HEK293 (cell line): Measurements from ENCODE around the gene MIS12.

Experiments used
- CTCF ChIA-PET: fragments of 350-600 bp; formaldehyde crosslinking; extraction: SDS; loops from one replicate; lab custom pipeline; 2021; ENCODE audit warnings: antibody characterized with exemption; lab: Yijun Ruan, JAX
- POLR2A ChIA-PET: fragments of 300-600 bp; formaldehyde crosslinking; extraction: SDS; loops from one replicate; lab custom pipeline; 2020; ENCODE audit warnings: antibody characterized with exemption, inconsistent platforms; lab: Yijun Ruan, JAX
- H3K27ac ChIP-seq: fragments of 200-500 bp; sonication (Bioruptor generic); 2 replicates; pipeline ENCODE4 v1.5.1; 2014; ENCODE audit warnings: low read depth, low read length, control low read depth, inconsistent platforms; ENCODE audit errors: extremely low read depth
- H3K36me3 ChIP-seq, 2 experiments: fragments of 200-500 bp in 1 of 2; sonication (Bioruptor generic) in 1 of 2; 1 replicate in 1 of 2; 2 replicates in 1 of 2; pipeline ENCODE4 v1.5.1; 2014 to 2017; ENCODE audit warnings: inconsistent platforms in 2 of 2, low read length in 2 of 2; ENCODE audit not compliant: control insufficient read depth in 2 of 2, insufficient read depth in 1 of 2
- H3K4me1 ChIP-seq: fragments of 200-500 bp; sonication (Bioruptor generic); 2 replicates; pipeline ENCODE4 v1.5.1; 2014; ENCODE audit warnings: mild to moderate bottlenecking, low read length, inconsistent platforms; ENCODE audit not compliant: control insufficient read depth, insufficient read depth
- H3K4me3 ChIP-seq: 2 replicates; pipeline ENCODE4 v1.5.1; 2011; ENCODE audit warnings: low read depth, mild to moderate bottlenecking, control low read depth, low read length, moderate library complexity
- H3K9me3 ChIP-seq: fragments of 200-500 bp; sonication (Bioruptor generic); 2 replicates; pipeline ENCODE4 v1.5.1; 2014; ENCODE audit warnings: low read depth, low read length, inconsistent platforms; ENCODE audit not compliant: control insufficient read depth, insufficient read depth
- KLF9 ChIP-seq: fragments of 450-650 bp; formaldehyde crosslinking; IDR thresholded peaks from 2 replicates; pipeline ENCODE4 v1.5.1; 2016; ENCODE audit warnings: missing biosample characterization, missing genetic modification characterization, low read depth
- PRDM1 ChIP-seq: fragments of 450-650 bp; formaldehyde crosslinking; IDR thresholded peaks from 2 replicates; pipeline ENCODE4; 2016; ENCODE audit warnings: missing biosample characterization, missing genetic modification characterization
- PRDM10 ChIP-seq: fragments of 450-650 bp; formaldehyde crosslinking; IDR thresholded peaks from 2 replicates; pipeline ENCODE4 v1.5.1; 2016; ENCODE audit warnings: missing biosample characterization, missing genetic modification characterization
- TCF7L2 ChIP-seq: IDR thresholded peaks from 2 replicates; pipeline ENCODE4 v1.6.1; 2011; ENCODE audit warnings: low read depth, mild to moderate bottlenecking, inconsistent platforms, low read length, moderate library complexity, borderline replicate concordance
- ZBTB17 ChIP-seq: fragments of 450-650 bp; formaldehyde crosslinking; IDR thresholded peaks from 2 replicates; pipeline ENCODE4 v1.5.1; 2016; ENCODE audit warnings: missing biosample characterization, missing genetic modification characterization
- ZBTB20 ChIP-seq: fragments of 450-650 bp; formaldehyde crosslinking; IDR thresholded peaks from 2 replicates; pipeline ENCODE4 v1.5.1; 2016; ENCODE audit warnings: missing biosample characterization, missing genetic modification characterization
- ZBTB6 ChIP-seq: fragments of 450-650 bp; formaldehyde crosslinking; IDR thresholded peaks from 2 replicates; pipeline ENCODE4 v1.5.1; 2017; ENCODE audit warnings: missing biosample characterization, missing genetic modification characterization
- ZNF211 ChIP-seq: fragments of 450-650 bp; formaldehyde crosslinking; IDR thresholded peaks from 2 replicates; pipeline ENCODE4 v1.5.1; 2016; ENCODE audit warnings: low read depth, missing biosample characterization, missing genetic modification characterization
- ZNF221 ChIP-seq: fragments of 450-650 bp; formaldehyde crosslinking; IDR thresholded peaks from 2 replicates; pipeline ENCODE4 v1.5.1; 2017; ENCODE audit warnings: missing biosample characterization, missing genetic modification characterization, borderline replicate concordance
- ZNF23 ChIP-seq: fragments of 450-650 bp; formaldehyde crosslinking; IDR thresholded peaks from 2 replicates; pipeline ENCODE4 v1.5.1; 2016; ENCODE audit warnings: missing biosample characterization, missing genetic modification characterization, borderline replicate concordance
- ZNF366 ChIP-seq: fragments of 450-650 bp; formaldehyde crosslinking; conservative IDR thresholded peaks from 2 replicates; pipeline ENCODE4 v1.5.1; 2016; ENCODE audit warnings: missing biosample characterization, missing genetic modification characterization
- ZNF394 ChIP-seq: fragments of 450-650 bp; formaldehyde crosslinking; IDR thresholded peaks from 2 replicates; pipeline ENCODE4 v1.5.1; 2016; ENCODE audit warnings: missing biosample characterization, missing genetic modification characterization, mild to moderate bottlenecking, moderate library complexity, borderline replicate concordance
- ZNF544 ChIP-seq: fragments of 450-650 bp; formaldehyde crosslinking; IDR thresholded peaks from 2 replicates; pipeline ENCODE4 v1.5.0; 2017; ENCODE audit warnings: missing biosample characterization, missing genetic modification characterization
- ZNF571 ChIP-seq: fragments of 450-650 bp; formaldehyde crosslinking; IDR thresholded peaks from 2 replicates; pipeline ENCODE4 v1.5.0; 2017; ENCODE audit warnings: missing biosample characterization, missing genetic modification characterization
- ZNF830 ChIP-seq: fragments of 450-650 bp; IDR thresholded peaks from 2 replicates; pipeline ENCODE4 v1.5.0; 2018; ENCODE audit warnings: missing biosample characterization, missing genetic modification characterization, low read depth, mild to moderate bottlenecking, moderate library complexity
- ZSCAN16 ChIP-seq: fragments of 450-650 bp; formaldehyde crosslinking; IDR thresholded peaks from 2 replicates; pipeline ENCODE4 v1.5.1; 2016; ENCODE audit warnings: missing biosample characterization, missing genetic modification characterization
- TF ChIP-seq, protein P1 (sequence below): fragments of 450-650 bp; IDR thresholded peaks from 2 replicates; pipeline ENCODE4 v1.5.1; 2018; ENCODE audit warnings: missing biosample characterization, missing genetic modification characterization
- TF ChIP-seq, protein P2 (sequence below): fragments of 450-650 bp; formaldehyde crosslinking; IDR thresholded peaks from 2 replicates; pipeline ENCODE4 v1.5.1; 2016; ENCODE audit warnings: missing biosample characterization, missing genetic modification characterization
- TF ChIP-seq, protein P3 (sequence below): fragments of 450-650 bp; formaldehyde crosslinking; IDR thresholded peaks from 2 replicates; pipeline ENCODE4 v1.5.1; 2016; ENCODE audit warnings: missing biosample characterization, missing genetic modification characterization

Gene MIS12

GRCh38 chr17:5439446-5439764, 47.0 kb upstream of the MIS12 start:
- Histone ChIP-seq H3K4me1 (no peaks in the 10 kb centered on the region), H3K9me3 (no peaks in the 10 kb centered on the region), H3K36me3 (peaks cover 27 to 67% of the 10 kb centered on the region in 2 experiments), H3K4me3 (peak overlapping the region; percentile 10)
- TF ChIP-seq PRDM1 (tag by site-specific recombination) (0 out of 2 replicates have a peak, but pooled peaks have one; percentile 1), ZNF571 (tag by site-specific recombination) (no peak), ZSCAN16 (peak; percentile 94), ZNF544 (tag by site-specific recombination) (no peak), KLF9 (tag by site-specific recombination) (no peak), TCF7L2 (no peak), ZNF394 (tag by site-specific recombination) (no peak), ZNF221 (tag by site-specific recombination) (no peak), ZBTB6 (no peak), ZNF830 (tag by site-specific recombination) (no peak), ZBTB17 (tag by site-specific recombination) (0 out of 2 replicates have a peak, but pooled peaks have one; percentile 6), ZNF211 (no peak), ZNF23 (tag by site-specific recombination) (no peak), ZBTB20 (no peak), PRDM10 (tag by site-specific recombination) (0 out of 2 replicates have a peak, but pooled peaks have one; percentile 3), ZNF366 (tag by site-specific recombination) (no peak)
- TF ChIP-seq, protein P1, sequence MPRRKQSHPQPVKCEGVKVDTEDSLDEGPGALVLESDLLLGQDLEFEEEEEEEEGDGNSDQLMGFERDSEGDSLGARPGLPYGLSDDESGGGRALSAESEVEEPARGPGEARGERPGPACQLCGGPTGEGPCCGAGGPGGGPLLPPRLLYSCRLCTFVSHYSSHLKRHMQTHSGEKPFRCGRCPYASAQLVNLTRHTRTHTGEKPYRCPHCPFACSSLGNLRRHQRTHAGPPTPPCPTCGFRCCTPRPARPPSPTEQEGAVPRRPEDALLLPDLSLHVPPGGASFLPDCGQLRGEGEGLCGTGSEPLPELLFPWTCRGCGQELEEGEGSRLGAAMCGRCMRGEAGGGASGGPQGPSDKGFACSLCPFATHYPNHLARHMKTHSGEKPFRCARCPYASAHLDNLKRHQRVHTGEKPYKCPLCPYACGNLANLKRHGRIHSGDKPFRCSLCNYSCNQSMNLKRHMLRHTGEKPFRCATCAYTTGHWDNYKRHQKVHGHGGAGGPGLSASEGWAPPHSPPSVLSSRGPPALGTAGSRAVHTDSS, result no peak
- TF ChIP-seq, protein P2, sequence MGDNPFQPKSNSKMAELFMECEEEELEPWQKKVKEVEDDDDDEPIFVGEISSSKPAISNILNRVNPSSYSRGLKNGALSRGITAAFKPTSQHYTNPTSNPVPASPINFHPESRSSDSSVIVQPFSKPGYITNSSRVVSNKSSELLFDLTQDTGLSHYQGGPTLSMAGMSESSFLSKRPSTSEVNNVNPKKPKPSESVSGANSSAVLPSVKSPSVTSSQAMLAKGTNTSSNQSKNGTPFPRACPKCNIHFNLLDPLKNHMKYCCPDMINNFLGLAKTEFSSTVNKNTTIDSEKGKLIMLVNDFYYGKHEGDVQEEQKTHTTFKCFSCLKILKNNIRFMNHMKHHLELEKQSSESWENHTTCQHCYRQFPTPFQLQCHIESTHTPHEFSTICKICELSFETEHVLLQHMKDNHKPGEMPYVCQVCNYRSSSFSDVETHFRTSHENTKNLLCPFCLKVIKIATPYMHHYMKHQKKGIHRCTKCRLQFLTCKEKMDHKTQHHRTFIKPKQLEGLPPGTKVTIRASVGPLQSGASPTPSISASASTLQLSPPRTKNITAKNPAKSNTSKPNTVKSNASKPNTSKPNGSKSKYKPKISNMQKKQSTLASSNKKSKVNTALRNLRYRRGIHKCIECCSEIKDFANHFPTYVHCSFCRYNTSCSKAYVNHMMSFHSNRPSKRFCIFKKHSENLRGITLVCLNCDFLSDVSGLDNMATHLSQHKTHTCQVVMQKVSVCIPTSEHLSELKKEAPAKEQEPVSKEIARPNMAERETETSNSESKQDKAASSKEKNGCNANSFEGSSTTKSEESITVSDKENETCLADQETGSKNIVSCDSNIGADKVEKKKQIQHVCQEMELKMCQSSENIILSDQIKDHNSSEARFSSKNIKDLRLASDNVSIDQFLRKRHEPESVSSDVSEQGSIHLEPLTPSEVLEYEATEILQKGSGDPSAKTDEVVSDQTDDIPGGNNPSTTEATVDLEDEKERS (tag by site-specific recombination), result no peak
- TF ChIP-seq, protein P3, sequence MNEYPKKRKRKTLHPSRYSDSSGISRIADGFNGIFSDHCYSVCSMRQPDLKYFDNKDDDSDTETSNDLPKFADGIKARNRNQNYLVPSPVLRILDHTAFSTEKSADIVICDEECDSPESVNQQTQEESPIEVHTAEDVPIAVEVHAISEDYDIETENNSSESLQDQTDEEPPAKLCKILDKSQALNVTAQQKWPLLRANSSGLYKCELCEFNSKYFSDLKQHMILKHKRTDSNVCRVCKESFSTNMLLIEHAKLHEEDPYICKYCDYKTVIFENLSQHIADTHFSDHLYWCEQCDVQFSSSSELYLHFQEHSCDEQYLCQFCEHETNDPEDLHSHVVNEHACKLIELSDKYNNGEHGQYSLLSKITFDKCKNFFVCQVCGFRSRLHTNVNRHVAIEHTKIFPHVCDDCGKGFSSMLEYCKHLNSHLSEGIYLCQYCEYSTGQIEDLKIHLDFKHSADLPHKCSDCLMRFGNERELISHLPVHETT (tag by site-specific recombination), result no peak
- TF ChIP-seq, all 188 proteins: peak for 4
- ChIA-PET CTCF (interaction anchor here (0.7 to 3.7 kb wide), 44 partner anchors 9 to 1393 kb away, joined by 3 to 26 read pairs (median 5); partner anchors contain the start of genes DHX33, ENO3, NUP88 and RPAIN), POLR2A (interaction anchor here (0.6 to 1.4 kb wide), 12 partner anchors 9 to 248 kb away, joined by 3 to 7 read pairs (median 4); partner anchors contain the start of genes DHX33, NUP88, RPAIN and ZNF594)
- H3K27ac ChIP-seq, result peak overlapping the region; percentile 65
